H54 (cell line): Measurements from ENCODE around the gene TAPBPL.
"Not testable (repeated sequence)": the region's sequence is repeated elsewhere in the genome, so short reads cannot be mapped to it uniquely, and the experiment has no call there.

ENCODE experiments used
- DNase-seq: peaks from one replicate; pipeline ENCODE4 v3.0.0; 2011; ENCODE audit warnings: low spot score, mixed read lengths; ENCODE audit not compliant: insufficient read length
- FAIRE-seq: peaks from 3 replicates; lab custom pipeline; 2011; peaks lifted over from hg19 to GRCh38; lab: Jason Lieb, UNC
- POLR2A ChIP-seq: IDR thresholded peaks from 2 replicates; pipeline ENCODE4 v1.6.1; 2011; ENCODE audit warnings: low read depth, mild to moderate bottlenecking, low read length

The TAPBPL gene

DNA sequence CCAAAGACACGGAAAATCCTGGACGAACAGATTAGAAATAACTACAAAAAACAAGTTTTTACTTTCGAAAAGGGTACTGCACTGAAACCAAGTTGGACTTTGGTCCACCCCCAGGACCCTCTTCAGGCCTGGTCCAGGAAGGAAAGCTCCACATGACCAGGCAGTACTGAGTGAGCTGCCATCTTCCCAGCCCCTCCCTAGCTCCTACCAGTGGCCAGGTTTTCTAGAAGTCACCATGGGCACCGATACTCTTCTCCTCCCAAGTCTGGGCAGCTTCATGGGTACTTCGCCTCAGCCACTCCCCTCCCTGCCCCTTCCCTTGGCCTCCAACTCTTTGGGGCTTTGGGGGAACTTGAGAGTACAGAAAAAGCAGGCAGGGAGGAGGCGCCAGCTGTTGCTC is 12.0 kb downstream of the TAPBPL start:
- no peak for FAIRE-seq
- no peak for DNase-seq
- no peak for TF ChIP-seq POLR2A

DNA sequence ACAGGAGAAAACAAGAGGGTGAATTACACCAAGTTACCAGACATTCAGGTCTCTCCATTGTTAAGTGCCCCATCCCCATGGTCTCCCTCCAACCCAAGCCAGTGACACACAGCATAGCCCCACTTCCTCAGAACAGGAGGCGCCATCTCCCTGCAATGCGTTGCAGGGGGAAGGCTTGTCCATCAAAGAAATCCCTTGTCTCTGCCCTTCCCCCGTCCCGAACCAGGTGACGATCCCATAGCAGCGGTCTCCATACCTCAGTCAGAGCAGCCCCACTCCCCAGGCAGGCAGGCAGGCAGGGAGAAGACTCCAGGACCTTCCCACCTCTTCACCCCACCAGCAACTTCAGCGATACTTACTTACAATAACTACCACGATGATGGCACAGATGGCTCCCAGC is 12.7 kb downstream of the TAPBPL start:
- TF ChIP-seq POLR2A = no peak
- DNase-seq = no peak
- FAIRE-seq = no peak

DNA sequence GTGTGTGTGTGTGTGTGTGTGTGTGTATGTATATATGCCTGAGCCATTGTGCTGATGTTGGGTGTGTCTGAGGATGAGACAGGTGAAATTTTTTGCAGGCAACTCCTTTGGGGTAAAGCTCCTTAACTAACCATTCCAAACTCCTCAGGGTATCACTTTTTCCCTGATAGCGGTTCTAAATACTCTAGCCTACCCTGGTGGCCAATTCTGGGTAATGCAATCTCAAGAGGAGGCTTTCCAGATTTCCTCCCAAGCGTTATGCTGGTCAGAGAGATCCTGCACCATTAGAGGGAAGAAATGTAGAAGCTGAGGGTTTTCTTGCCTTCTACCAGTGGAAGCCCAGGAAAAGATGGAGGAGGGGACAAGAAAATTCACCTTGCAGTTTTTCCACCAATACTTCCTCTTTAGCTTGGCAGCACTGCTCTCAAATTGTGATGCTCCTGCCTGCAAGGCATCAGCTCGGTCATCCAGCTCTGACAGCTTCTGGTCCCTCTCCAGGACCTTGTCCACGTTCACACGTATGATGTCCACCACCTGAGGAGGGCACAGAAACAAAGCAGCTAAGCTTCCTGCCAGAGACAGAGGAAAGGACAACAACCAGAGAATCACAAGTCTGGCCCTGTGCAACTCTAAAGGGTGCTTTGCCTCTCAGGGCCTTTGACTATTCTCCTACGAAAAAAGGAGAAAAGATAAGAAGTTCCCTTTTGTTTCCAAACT is 13.8 kb downstream of the TAPBPL start:
- FAIRE-seq (no peak), DNase-seq (peak; percentile 45)
- no peak for TF ChIP-seq POLR2A

DNA sequence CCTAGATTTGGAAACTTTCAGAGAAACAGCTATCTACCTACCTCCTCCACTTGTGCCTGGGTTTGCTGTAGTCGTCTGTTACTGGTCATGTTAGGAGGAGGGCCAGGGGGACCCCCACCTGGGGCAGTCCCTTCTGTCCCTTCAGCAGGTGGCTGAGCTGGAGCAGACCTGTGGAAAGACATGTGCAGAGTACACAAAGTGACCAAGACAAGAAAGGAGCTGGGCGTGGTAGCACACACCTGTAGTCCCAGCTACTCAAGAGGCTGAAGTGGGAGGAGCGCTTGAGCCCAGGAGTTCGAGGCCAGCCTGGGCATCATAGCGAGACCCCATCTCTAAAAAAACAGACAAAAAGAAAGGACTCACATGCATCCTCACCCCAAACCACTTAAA is 14.3 kb downstream of the TAPBPL start:
- no peak for FAIRE-seq
- no peak for DNase-seq
- TF ChIP-seq POLR2A = no peak

DNA sequence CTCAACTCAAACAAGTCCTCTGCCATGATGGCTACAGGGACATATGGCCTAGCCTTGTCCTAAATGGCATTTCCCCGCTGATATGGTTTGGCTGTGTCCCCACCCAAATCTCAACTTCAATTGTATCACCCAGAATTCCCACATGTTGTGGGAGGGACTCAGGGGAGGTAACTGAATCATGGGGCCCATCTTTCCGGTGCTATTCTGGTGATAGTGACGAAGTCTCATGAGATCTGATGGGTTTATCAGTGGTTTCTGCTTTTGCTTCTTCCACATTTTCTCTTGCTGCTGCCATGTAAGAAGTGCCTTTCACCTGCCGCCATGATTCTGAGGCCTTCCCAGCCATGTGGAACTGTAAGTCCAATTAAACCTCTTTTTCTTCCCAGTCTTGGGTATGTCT is 14.9 kb downstream of the TAPBPL start:
- DNase-seq, FAIRE-seq: not testable (repeated sequence)

DNA sequence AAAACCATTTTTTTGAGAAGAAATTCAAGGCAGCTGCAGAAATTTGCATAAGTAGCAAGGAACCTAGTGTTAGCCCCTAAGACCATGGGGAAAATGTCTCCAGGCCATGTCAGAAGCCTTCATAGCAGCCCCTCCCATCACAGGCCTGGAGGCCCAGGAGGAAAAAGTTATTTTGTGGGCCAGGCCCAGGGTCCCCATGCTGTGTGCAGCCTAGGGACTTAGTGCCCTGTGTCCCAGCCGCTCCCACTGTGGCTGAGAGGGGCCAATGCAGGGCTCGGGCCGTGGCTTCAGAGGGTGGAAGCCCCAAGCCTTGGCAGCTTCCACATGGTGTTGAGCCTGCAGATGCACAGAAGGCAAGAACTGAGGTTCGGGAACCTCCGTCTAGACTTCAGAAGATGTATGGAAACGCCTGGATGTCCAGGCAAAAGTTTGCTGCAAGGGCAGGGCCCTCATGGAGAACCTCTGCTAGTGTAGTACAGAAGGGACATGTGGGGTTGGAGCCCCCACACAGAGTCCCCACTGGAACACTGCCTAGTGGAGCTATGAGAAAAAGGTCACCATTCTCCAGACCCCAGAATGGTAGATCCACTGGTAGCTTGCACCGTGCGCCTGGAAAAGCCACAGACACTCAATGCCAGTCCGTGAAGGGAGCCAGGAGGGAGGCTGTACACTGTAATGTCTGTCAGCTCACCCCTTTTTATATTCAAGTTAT is 15.9 kb downstream of the TAPBPL start:
- FAIRE-seq = not testable (repeated sequence)

DNA sequence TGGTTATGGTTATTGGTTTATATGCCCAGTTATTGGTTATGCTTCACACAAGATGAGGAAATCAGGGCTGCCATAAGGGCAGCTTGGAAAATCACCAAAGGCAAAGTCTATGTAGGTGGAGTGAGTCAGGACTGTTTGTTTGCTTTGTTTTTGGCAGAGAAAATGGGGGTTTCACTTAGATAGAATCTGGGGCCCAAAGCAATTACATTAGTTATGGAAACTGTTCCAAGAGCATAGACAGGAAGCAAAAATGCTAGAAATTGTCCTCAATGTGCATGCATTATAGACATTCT is 16.4 kb downstream of the TAPBPL start:
- TF ChIP-seq POLR2A = no peak
- FAIRE-seq (no peak), DNase-seq (no peak)

More for the DNA sequence above, 15.9 kb downstream of the TAPBPL start:
- DNase-seq = not testable (repeated sequence)

DNA sequence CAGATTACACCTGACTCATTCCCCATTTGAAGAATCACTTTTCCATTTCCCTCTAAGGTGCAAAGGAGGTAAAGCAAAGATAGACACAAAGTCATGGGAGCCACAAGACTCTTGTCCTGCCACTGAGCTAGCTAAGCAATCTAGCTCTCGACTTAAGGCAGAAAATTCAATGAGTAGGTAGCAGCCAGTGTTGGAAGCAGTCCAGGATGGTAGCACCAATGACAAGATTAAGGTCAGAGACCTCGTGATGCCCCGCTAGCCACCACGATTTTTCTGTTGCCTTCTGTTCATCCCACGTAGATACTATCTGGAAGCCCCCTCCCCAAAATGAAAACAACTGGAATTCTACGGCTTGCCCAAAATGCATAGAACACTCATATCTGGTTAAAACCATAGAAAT is 17.2 kb downstream of the TAPBPL start:
- DNase-seq (no peak), FAIRE-seq (no peak)
- TF ChIP-seq POLR2A = no peak

DNA sequence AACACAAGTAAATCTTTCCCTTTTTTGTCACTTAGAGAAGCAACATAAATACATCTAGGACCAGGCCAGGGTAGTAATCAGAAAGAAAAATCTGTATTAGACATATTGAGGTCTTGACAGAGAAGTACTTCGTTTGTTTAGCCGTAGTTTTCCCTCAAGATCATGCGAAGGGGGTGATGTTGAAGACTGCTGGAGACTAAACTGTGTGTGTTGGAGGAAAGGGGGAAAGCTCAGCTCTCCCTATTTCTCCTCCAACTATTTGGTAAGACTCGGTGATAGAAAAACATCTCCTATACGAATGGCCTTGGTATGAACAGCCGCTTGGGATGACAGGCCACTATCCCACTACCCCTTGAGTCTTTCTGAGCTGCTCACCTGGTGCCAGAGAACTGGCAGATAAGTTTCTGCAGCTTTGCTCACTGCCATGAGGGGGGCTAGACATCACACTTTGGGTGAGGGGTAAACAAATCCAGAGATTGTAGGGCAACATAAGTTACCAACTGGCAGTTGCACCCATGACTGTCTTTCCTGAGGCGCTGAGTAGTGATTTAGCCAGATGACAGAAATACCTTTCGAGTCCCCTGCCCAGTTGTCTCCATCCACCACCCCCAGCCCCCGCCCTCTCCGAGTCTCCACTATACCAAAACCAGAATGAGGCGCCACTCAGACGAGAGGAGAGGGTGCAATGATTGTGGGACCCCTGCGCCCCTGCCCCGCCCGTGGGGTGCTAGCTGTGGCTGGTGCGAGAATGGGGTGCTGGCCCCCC is 17.9 kb downstream of the TAPBPL start:
- DNase-seq = no peak
- TF ChIP-seq POLR2A = no peak
- no peak for FAIRE-seq

DNA sequence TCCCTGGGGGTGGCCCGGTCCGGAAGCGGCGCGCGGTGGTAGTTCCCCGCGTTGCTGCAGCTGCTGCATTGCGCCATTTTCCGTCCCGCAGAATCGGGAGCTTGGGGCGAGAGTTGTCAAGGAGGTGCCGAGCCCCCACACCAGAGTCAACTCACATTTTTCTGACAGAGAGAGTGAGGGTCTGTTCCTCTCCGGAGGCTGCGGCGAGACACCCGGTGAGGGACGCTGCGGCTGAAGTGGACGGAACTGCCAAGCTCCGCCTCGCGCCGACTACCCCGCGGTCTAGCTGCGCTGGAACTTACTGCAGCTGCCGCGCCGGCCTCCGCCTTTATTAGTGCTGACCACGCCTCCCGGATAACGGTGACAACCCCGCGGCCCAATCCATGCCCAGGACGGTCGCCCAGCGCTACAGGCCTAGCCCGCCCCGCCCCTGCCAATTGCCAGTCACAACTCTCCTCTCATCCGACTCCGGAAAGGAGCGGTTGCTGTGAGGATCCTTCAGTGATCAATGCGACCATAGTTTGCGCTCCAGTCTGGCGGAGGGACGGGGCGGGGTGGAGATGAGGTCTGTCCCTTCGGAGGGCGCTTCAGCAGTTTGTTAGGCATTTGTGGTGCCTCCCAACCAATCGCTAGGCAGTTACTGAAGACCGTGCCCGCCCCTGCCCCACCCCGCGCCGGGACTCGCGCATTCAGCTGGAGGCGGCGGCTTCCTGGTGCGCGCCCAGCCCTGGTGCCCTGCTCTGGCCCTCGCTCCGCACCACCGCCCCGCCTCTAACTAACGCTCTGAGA is 18.7 kb downstream of the TAPBPL start, which contains the start of gene VAMP1:
Gene VAMP1 (minus strand): TSS at position 303 of the 789 bp plus-strand sequence. CDS start 146 bp downstream, at position 157.
- TF ChIP-seq POLR2A = peak; percentile 100
- FAIRE-seq (peak; percentile 79), DNase-seq (peak; percentile 90)

DNA sequence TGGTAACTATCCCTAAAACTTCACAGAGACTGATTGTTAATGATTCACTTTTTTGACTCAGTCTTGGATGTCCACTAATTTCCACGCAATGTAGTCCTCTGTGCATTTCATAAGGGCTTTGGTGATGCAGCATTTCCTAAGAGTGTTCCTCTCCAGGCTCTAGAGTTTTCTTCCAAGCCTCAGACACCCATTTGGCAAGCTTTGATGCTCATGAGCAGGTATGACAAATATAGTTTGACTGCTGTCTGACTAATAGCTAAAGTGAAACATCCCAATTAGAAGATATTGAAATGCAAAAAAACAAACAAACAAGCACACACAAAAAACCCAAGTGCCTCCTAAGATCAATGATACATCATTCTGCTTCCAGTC is 20.1 kb downstream of the TAPBPL start:
- no peak for FAIRE-seq
- no peak for DNase-seq
- TF ChIP-seq POLR2A = no peak

DNA sequence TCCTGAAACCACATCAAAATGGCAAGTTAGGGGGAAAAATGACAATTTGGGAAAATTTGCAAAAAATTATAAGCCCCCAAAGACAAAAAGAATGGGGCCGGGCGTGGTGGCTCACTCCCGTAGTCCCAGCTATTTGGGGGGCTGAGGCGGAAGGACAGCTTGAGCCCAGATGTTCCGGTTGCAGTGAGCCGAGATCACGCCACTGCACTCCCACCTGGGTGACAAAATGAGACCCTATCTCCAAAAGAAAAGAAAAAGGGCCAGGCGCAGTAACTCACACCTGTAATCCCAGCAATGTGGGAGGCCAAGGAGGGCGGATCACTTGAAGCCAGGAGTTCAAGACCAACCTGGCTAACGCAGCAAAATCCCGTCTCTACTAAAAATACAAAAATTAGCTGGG is 20.6 kb downstream of the TAPBPL start:
- TF ChIP-seq POLR2A = no peak
- FAIRE-seq (no peak), DNase-seq (no peak)

DNA sequence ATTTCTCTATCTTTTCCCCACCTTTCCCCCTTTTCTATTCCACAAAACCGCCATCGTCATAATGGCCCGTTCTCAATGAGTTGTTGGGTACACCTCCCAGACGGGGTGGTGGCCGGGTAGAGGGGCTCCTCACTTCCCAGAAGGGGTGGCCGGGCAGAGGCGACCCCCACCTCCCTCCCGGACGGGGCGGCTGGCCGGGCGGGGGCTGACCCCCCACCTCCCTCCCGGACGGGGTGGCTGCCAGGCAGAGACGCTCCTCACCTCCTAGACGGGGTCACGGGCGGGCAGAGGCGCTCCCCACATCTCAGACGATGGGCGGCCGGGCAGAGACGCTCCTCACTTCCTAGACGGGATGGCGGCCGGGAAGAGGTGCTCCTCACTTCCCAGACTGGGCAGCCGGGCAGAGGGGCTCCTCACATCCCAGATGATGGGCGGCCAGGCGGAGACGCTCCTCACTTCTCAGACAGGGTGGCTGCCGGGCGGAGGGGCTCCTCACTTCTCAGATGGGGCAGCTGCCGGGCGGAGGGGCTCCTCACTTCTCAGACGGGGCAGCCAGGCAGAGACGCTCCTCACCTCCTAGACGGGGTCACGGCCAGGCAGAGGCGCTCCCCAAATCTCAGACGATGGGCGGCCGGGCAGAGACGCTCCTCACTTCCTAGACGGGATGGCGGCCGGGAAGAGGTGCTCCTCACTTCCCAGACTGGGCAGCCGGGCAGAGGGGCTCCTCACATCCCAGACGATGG is 23.6 kb downstream of the TAPBPL start:
- not testable (repeated sequence) for DNase-seq, FAIRE-seq
